Skeletal muscle cell (primary cell): ENCODE results near the gene SLC66A2.
"Not testable (repeated sequence)": the region's sequence is repeated elsewhere in the genome, so short reads cannot be mapped to it uniquely, and the experiment has no call there.

Experiments used
- DNase-seq: peaks from one replicate; pipeline ENCODE4 v3.0.0-alpha.2; 2010; ENCODE audit warnings: low read depth
- H3K4me3 ChIP-seq: 2 replicates; pipeline ENCODE4 v1.5.1; 2011; ENCODE audit warnings: low read depth, mild to moderate bottlenecking, control low read depth, low read length, moderate library complexity

SLC66A2 gene

GRCh38 chr18:79874553-79875530, 76.6 kb downstream of the SLC66A2 start:
- no peak for DNase-seq
- no peak overlapping the region for H3K4me3 ChIP-seq

DNA sequence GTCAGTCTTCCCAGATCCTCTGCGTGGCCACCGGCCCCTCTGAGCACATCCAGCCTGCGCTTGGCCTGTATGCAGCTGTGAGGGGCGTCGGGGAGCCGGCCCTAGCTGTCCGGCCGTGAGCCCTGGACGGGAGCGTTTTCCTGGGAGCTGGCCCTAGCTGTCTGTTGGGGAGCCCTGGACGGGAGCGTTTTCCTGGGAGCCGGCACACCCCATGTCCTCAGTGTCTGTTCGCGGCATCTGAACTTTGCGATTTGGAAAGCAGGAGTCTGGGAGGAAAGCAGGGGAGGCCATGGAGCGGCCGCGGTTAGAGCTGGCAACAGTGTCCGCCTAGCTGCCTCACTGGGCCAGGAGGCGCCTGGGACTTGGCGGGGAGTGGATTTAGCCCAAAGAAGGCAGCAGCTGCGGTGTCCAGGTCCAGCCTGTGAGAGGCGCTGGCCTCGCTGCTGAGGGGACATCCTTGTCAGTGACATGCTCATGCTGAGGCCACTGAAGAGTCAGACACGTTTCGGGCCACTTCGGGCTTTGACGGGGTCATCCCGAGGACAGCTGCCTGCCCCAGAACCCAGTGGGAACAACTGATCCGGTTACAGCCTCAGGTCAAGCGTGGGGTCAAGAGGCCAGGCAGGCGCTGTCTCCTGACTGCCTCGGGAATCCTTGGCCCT, 77.9 kb downstream of the SLC66A2 start:
- no peak overlapping the region for H3K4me3 ChIP-seq
- DNase-seq, result no peak

DNA sequence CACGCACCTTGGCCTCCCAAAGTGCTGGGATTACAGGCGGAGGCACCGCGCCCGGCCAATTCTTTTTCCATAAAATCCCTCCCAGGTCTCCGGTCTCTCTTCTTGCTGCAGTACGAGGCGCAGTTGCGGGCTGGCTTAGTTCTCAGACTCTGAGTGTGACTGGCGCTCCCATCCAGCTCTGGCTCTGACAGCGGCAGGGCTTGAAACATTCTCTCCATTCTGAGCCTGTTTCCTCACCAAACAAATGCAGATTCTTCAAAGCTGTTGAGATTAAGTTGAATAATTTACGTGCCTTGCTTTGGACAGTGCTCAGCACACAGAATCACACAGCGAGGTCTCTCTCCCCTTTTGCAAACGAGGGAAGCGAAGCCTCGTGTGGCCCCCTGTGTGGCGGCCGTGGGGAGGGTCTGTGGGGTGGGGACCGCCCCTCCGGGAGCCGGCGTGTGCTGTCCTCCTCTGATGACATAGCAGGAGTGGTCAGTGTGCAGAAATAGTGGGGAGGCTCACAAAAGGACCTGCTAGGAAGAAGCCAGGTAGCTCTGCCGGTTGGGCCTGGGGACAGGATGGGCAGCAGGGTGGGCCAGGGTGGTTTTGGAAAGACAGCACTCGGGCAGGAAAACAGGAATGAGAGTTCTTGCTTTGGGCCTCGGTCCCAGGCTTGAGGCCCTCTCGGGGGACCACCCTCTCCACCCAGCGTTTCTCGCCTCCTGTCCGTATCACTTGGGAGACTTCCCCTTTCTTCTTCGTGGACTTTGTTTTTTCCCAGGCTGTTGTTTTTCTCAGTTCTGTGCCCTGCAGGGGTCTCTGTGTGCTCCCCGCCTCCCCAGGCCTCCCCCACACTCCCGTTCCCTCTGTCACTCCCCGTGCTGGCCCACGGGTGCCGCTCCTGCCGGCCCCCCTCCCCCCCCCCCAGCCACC, 78.7 kb downstream of the SLC66A2 start:
- DNase-seq, result no peak

DNA sequence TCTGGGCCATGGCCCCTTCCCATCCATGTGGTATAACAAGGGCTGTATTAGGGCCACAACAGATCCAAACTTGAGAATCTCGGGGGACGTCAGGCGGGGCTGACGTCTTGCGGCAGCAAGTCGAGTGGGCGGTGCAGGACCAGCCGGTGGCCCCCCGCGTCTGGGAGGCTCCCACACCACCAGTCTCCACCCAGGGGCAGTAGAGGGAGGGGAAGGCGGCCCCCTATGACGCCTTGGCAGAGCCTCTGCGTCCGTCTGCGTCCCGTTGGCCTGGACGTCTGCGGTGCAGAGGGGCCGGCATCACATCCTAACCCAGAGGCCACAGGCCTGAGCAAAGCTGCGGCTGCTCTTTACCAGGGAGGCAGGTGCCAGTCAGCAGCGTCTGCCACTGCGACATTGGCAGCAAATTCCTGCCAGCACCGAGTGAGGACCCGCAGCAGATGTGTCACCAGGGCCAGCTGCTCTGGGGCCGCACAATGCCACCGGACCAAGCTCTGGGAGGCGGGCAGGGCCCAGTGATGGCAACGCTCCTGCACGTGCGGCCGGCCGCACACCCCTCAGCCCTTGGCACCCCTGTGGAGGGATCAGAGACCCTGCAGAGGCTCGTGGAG, 79.9 kb downstream of the SLC66A2 start:
- DNase-seq, result no peak
- H3K4me3 ChIP-seq, result no peak overlapping the region

More for the DNA sequence above, 78.7 kb downstream of the SLC66A2 start:
- no peak overlapping the region for H3K4me3 ChIP-seq

DNA sequence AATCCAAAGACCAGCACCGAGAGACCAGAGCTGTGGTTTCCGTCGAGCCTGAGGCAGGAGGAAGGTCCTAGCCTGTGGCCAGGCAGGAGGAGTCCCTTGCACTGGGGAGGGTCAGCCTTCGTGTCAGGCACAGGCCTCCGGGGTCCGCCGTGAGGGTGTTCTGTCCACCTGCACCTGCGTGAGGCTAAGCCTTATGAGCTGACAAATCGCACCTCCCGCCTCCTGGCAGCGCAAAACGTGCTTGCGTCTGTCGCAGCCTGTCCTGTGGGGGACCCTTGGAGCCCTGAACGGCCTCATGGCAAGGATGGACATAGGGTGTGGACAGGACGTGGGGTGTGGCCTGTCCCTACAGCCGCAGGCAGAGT, 80.4 kb downstream of the SLC66A2 start:
- no peak for DNase-seq
- H3K4me3 ChIP-seq, result no peak overlapping the region

- H3K4me3 ChIP-seq, result no peak overlapping the region
- DNase-seq, result no peak
These were observed 81.0 kb downstream of the SLC66A2 start for GRCh38 chr18:79870301-79871025.

DNA sequence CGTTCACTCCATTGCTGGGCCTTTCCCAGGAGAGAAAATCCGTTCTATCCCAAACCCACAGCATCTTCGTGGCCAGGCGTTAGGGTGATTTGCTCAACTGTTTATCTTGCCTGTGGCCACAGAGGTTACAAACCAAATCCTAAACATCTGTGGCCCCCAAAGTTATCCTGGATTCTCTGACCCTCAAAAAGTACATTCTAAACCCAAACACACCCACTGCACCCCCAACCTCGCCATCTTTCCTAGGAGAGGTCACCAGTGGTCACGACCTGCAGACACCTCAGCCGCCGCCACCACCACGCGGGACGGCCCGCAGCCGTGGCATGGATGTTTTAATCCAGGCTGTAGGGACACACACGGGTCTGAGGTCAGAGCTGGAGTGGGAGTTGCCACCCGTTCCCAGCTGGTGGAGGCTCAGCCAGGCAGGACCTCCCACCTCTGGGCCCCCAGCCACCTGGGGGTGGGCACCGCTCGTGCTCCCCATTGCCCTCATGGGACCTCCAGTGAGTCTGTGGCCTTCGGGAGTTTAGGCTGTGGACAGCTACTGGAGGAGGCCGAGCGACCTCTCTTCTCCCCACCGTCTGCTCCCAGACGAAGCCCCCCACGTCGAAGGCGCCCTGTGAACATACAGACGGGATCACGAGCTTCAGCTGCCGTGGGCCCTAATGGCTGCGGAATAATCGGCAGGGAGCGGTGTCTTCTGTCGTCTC, 81.7 kb downstream of the SLC66A2 start:
- DNase-seq, result no peak
- H3K4me3 ChIP-seq, result no peak overlapping the region

DNA sequence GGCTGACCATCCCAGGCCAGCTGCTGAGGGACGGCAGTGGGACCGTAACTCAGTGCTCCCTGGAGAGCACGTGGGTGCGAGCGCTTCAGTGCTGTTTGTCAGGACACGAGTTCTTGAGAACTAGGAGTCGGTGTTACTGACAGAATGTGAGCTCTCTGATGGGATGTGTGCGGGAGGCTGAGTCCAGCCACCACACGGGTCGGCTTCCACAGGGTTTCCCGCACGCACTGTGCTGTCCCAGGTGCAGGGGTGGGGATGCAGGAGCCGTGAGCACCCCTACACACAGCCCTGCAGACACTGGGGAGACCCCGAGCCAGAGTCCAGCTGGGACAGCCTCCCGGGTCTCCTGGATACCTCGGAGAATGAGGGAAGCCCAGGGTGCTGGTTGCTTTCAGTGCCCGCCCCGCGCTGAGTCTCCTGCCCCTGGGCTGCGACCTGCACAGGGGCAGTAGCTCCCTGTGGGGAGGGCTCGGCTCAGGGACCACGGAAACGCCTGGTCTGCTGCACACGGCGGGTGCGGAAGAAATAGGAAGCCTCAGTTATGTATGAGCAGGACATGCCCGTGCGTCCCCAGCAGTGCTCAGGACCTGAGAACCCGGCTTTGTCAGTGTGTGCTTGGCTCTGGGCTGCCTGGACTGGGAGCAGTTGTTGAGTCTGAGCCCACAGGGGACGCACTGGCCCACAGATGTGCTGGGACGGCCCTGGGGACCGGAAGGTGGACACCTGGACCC, 82.5 kb downstream of the SLC66A2 start:
- H3K4me3 ChIP-seq, result no peak overlapping the region
- DNase-seq, result no peak

DNA sequence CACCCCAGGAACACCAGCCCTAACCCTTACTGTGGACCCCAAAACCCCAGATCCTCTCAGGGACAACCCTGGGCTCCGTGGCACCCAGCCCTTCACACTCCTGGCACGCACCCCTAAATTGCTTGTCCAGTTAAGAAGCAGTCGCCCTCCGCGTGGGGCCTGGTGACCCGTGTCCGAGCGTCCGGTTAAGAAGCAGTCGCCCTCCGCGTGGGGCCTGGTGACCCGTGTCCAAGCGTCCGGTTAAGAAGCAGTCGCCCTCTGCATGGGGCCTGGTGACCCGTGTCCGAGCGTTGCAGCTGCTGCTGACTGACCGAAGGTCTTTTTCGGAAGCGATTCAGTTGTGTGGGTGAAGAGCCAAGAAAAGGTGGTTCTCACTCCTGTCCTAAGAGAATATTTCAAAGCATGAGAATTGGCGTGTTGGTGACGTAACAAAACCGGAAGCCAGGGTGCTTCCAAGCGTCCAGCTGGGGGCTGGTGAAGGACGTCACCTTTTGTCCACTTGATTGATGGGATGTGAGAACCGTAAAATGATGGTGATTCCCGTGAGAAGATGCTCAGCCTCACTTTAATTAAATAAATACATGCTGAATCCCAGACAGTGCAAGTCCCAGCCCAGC, 83.2 kb downstream of the SLC66A2 start:
- H3K4me3 ChIP-seq, result no peak overlapping the region
- DNase-seq, result no peak

GRCh38 chr18:79867666-79868065, 83.8 kb downstream of the SLC66A2 start:
- no peak overlapping the region for H3K4me3 ChIP-seq
- no peak for DNase-seq

DNA sequence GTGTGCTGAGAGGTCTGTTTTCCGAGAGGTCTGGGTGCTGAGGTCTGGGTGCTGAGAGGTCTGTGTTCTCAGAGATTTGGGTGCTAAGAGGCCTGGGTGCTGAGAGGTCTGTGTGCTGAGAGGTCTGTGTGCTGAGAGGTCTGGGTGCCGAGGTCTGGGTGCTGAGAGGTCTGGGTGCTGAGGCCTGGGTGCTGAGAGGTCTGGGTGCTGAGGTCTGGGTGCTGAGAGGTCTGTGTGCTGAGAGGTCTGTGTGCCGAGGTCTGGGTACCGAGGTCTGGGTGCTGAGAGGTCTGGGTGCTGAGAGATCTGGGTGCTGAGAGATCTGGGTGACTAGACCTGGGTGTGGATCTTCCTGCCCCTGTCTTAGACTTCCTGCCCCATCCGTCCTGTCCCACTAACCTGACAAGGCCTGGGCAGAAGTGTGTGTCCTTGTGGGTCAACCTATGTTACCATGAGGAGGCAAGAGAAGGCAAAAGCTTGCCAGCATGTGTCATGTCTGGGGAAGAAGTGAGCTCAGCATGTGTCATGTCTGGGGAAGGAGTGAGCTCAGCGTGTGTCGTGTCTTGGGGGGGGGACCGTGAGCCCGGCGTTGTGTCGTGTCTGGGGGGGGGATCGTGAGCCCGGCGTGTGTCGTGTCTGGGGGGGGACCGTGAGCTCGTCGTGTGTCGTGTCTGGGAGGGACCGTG, 84.4 kb downstream of the SLC66A2 start:
- DNase-seq, result no peak
- H3K4me3 ChIP-seq, result no peak overlapping the region

GRCh38 chr18:79865951-79866350, 85.5 kb downstream of the SLC66A2 start:
- DNase-seq, H3K4me3 ChIP-seq: not testable (repeated sequence)

DNA sequence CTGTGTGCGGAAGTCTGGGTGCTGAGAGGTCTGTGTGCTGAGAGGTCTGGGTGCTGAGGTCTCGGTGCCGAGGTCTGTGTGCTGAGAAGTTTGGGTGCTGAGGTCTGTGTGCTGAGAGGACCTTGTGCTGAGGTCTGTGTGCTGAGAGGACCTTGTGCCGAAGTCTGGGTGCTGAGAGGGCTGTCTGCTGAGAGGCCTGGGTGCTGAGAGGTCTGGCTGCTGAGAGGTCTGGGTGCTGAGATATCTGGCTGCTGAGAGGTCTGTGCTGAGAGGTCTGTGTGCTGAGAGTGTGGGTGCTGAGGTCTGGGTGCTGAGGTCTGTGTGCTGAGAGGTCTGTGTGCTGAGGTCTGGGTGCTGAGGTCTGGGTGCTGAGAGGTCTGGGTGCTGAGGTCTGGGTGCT, 86.5 kb downstream of the SLC66A2 start:
- H3K4me3 ChIP-seq, result not testable (repeated sequence)

DNA sequence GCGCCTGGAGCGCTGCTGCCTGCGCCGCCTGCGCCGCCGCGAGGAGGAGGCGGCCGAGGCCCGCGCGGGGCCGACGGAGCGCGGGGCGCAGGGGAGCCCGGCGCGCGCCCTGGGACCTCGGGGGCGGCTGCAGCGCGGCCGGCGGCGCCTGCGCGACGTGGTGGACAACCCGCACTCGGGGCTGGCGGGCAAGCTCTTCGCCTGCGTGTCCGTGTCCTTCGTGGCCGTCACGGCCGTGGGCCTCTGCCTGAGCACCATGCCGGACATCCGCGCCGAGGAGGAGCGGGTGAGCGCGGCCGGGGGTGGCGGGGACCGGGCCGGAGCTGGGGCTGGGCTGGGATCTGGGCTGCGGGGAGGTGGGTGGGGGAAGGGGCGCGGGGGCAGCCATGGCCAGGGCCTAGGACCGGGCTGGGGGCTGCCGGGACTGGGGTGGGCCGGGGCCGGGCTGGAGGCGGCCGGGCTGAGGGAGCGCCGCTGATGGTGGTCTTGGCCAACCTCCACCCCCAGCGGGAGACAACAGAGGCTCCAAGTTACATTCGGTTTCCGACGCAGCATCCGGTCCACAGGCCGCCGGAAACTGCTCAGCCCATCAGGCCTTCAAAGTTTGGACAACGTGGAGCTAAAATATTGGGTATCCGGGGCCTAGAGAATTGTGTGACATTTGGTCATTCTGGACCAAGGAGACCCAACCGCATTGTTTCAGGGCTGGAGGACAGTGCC, 87.3 kb downstream of the SLC66A2 start:
- no peak overlapping the region for H3K4me3 ChIP-seq
- DNase-seq, result no peak

More for the DNA sequence above, 86.5 kb downstream of the SLC66A2 start:
- DNase-seq, result not testable (repeated sequence)

DNA sequence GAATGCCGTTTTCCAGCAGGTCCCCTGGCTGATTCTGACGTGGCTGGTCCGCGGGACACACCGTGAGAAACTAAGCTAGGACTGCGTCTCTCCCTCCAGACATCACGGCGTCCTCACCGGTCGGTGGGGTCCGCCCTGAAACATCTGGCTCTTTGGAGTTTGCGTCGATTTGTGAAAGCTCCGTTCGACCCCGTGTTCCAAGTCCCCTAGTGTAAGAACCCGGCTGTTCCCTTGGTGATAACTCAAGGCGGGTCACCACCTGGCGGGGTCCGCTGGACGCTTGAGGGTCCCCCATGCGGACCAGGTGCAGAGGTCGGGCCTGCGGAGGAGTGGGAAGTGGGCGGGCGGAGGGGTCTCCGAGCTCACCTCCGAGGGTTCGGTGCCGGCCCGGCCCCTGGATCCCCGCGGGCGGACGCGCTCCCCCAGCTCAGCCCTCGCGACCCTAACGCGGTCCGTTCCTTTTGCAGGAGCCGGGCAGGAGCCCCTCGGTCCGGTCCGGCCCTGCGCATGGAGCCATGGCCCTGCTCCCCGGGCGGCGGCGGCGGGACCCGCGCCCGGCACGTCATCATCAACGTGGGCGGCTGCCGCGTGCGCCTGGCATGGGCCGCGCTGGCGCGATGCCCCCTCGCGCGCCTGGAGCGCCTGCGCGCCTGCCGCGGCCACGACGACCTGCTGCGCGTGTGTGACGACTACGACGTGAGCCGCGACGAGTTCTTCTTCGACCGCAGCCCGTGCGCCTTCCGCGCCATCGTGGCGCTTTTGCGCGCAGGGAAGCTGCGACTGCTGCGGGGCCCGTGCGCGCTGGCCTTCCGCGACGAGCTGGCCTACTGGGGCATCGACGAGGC, 88.1 kb downstream of the SLC66A2 start:
- no peak overlapping the region for H3K4me3 ChIP-seq
- DNase-seq, result no peak
